GM12878 (cell line): ENCODE data around the gene TTLL3.

Source experiments
- EGR1 ChIP-seq, 2 experiments: IDR thresholded peaks; 1 replicate in 1 of 2; 2 replicates in 1 of 2; pipeline ENCODE4 v1.6.1; 2011 to 2012; ENCODE audit warnings: low read depth in 2 of 2, low read length in 2 of 2, borderline replicate concordance in 1 of 2, mild to moderate bottlenecking in 1 of 2, moderate library complexity in 1 of 2
- MYC ChIP-seq: IDR thresholded peaks from 2 replicates; pipeline ENCODE4 v1.6.1; 2011; ENCODE audit warnings: mild to moderate bottlenecking, low read length, moderate library complexity, inconsistent platforms; ENCODE audit not compliant: insufficient read depth, insufficient replicate concordance, insufficient read length, severe bottlenecking
- REST ChIP-seq: IDR thresholded peaks from 2 replicates; pipeline ENCODE4 v1.6.1; 2012; ENCODE audit warnings: mild to moderate bottlenecking, low read depth, low read length
- ZNF274 ChIP-seq: IDR thresholded peaks from one replicate; pipeline ENCODE4 v1.8.0; 2011; ENCODE audit not compliant: insufficient read length, insufficient read depth

- TF ChIP-seq ZNF274 (no peak), MYC (no peak), REST (no peak), EGR1 (IDR thresholded peaks at IDR 0.05; ENCODE audit: borderline replicate concordance in 1 of 2, low read depth in 2 of 2, low read length in 2 of 2) (no peak)
Measured at GRCh38 chr3:9846931-9847488, 36.9 kb downstream of the TTLL3 start.
